Breast epithelium (tissue), 4 donors: ENCODE results near the gene TPD52L1. TPM values are rescaled to one million over a fixed set of nuclear protein-coding genes. Genes with fewer than 3 reads are reported as not detected.

Source experiments
- DNase-seq, 2 donors: peaks; one replicate each; pipeline ENCODE4 v3.0.0-alpha.2; 2019; ENCODE audit warnings: low spot score in 2 of 2
- H3K27ac ChIP-seq, 2 donors: fragments of 200-600 bp; sonication (generic) in 1 of 2; one replicate each; pipeline ENCODE4 v1.5.1; 2016 to 2019; ENCODE audit warnings: mild to moderate bottlenecking in 1 of 2
- H3K27me3 ChIP-seq, 2 donors: fragments of 200-600 bp; sonication (generic) in 1 of 2; one replicate each; pipeline versions ENCODE4 v1.5.1 to v1.6.0; 2017 to 2019; ENCODE audit warnings: control low read depth in 1 of 2, mild to moderate bottlenecking in 1 of 2
- H3K36me3 ChIP-seq: fragments of 200-600 bp; one replicate; pipeline ENCODE4 v1.5.1; 2019
- H3K4me1 ChIP-seq, 2 donors: fragments of 200-600 bp; sonication (generic); one replicate each; pipeline ENCODE4 v1.5.1; 2016 to 2019; ENCODE audit warnings: control low read depth in 1 of 2
- H3K4me3 ChIP-seq, 3 donors: fragments of 200-600 bp; sonication (generic); 1 replicate in 2 of 3; 2 replicates in 1 of 3; pipeline ENCODE4 v1.5.1; 2016 to 2019; ENCODE audit warnings: mild to moderate bottlenecking in 3 of 3, moderate library complexity in 2 of 3
- H3K9me3 ChIP-seq, 2 donors: fragments of 200-600 bp; sonication (generic) in 1 of 2; one replicate each; pipeline ENCODE4 v1.5.1; 2016 to 2019; ENCODE audit warnings: control low read depth in 1 of 2
- POLR2A ChIP-seq: fragments of 450-650 bp; IDR thresholded peaks from one replicate; pipeline ENCODE4 v1.6.1; 2016; ENCODE audit warnings: antibody characterized with exemption, mild to moderate bottlenecking, moderate library complexity
- POLR2AphosphoS5 ChIP-seq, 3 donors: sonication (generic); formaldehyde crosslinking; IDR thresholded peaks; one replicate each; pipeline ENCODE4 v1.6.1; 2017; ENCODE audit warnings: antibody characterized with exemption in 3 of 3
- intact Hi-C: fragments of 100-400 bp; cut with DNase I; formaldehyde crosslinking; loops from one replicate; pipeline ENCODE4 v1.15.1; 2023; ENCODE audit warnings: low total_unique reads
- total RNA-seq, 3 donors: library from RNA; depleted of rRNA; stranded (reverse); fragments of >200 nt; gene quantifications; one replicate each; pipeline ENCODE4 v1.1.0, GENCODE V29; 2016
- TF ChIP-seq, protein P1 (sequence below), 3 donors: fragments of 450-650 bp; IDR thresholded peaks; one replicate each; pipeline ENCODE4 v1.5.1; 2016 to 2017; ENCODE audit warnings: antibody characterized with exemption in 3 of 3, mild to moderate bottlenecking in 3 of 3, moderate library complexity in 3 of 3

TPD52L1 gene
- total RNA-seq, 3 donors from 2014 or later: 27.2 to 266 (median 81.3) TPM

DNA sequence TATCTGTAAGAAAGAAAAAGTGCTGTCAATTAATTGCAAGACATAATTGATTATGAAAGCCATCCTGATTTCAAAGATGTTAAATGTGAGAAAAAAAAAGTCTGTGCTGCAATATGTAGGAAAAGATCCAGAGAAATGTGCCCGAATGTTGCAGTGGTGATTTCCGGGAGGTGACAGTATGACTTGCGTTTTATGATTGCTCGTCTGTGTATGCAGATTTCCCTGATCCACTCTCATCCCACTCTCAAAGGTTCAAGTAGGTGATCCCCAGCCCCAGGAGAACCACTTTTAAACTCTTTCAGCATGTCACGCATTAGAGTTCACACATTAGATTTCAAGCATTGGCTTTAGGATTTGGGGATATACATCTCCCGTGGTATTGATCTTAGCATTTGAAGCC is 57.8 kb downstream of the TPD52L1 start:
- no peaks in the 10 kb centered on the region for H3K27me3 ChIP-seq
- DNase-seq: no peak
- H3K9me3 ChIP-seq: no peaks in the 10 kb centered on the region
- no peak overlapping the region for H3K27ac ChIP-seq
- TF ChIP-seq POLR2AphosphoS5 (IDR thresholded peaks at IDR 0.05) (no peak), POLR2A (no peak)
- TF ChIP-seq, protein P1, sequence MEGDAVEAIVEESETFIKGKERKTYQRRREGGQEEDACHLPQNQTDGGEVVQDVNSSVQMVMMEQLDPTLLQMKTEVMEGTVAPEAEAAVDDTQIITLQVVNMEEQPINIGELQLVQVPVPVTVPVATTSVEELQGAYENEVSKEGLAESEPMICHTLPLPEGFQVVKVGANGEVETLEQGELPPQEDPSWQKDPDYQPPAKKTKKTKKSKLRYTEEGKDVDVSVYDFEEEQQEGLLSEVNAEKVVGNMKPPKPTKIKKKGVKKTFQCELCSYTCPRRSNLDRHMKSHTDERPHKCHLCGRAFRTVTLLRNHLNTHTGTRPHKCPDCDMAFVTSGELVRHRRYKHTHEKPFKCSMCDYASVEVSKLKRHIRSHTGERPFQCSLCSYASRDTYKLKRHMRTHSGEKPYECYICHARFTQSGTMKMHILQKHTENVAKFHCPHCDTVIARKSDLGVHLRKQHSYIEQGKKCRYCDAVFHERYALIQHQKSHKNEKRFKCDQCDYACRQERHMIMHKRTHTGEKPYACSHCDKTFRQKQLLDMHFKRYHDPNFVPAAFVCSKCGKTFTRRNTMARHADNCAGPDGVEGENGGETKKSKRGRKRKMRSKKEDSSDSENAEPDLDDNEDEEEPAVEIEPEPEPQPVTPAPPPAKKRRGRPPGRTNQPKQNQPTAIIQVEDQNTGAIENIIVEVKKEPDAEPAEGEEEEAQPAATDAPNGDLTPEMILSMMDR (IDR thresholded peaks at IDR 0.05): no peak
- intact Hi-C loops: no loop called here
- H3K4me3 ChIP-seq: no peak overlapping the region
- no peaks in the 10 kb centered on the region for H3K36me3 ChIP-seq
- peaks cover 0 to 4% of the 10 kb centered on the region in 2 donors for H3K4me1 ChIP-seq

DNA sequence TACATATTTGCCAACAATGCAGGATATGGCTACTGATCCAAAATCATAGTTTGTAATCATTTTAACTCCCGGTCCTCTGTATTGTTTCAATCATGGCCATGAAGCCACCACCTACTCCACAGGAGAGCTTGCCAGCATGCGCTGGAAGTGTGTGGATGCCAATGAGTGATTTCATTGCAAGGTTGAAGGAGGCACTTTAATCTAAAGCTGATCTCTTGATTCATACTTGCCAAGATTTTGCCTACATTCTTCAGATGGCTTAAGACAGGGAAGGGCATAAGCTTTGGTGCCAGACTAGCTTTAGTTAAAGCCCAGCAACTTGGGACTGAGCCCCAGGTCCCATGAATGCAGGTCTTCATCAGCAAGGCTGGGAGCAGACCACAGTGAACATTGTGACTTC is 58.8 kb downstream of the TPD52L1 start:
- intact Hi-C loops: no loop called here
- peaks cover 0 to 4% of the 10 kb centered on the region in 2 donors for H3K4me1 ChIP-seq
- DNase-seq: no peak
- no peaks in the 10 kb centered on the region for H3K9me3 ChIP-seq
- no peak overlapping the region for H3K27ac ChIP-seq
- no peak for TF ChIP-seq POLR2A
- no peak for TF ChIP-seq POLR2AphosphoS5 (IDR thresholded peaks at IDR 0.05)
- TF ChIP-seq, protein P1 (IDR thresholded peaks at IDR 0.05): no peak
- H3K36me3 ChIP-seq: no peaks in the 10 kb centered on the region
- no peak overlapping the region for H3K4me3 ChIP-seq
- no peaks in the 10 kb centered on the region for H3K27me3 ChIP-seq

DNA sequence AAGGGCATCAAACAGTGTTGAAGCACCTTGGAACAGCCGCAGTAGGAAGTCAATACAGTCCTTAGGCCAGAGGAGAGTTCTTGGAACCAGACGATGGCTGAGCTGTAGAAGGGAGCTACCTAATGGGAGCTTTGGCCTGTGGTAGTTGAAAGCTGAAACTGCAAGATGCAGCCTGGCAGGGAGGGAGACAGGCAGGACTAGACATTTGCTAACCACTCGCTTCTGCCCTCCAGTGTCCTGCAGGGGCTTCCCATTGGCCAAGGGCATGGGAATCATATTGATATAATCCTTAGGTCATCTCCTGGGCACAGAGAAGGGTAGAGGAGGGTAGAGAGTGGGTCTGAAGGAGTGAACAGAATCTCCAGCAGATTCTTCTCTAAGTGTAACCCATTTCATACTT is 60.4 kb downstream of the TPD52L1 start:
- no peak overlapping the region for H3K4me3 ChIP-seq
- H3K36me3 ChIP-seq: no peaks in the 10 kb centered on the region
- intact Hi-C loops: no loop called here
- TF ChIP-seq POLR2AphosphoS5 (IDR thresholded peaks at IDR 0.05): no peak
- no peak for TF ChIP-seq POLR2A
- TF ChIP-seq, protein P1 (IDR thresholded peaks at IDR 0.05): no peak
- H3K9me3 ChIP-seq: no peaks in the 10 kb centered on the region
- no peaks in the 10 kb centered on the region for H3K27me3 ChIP-seq
- no peak for DNase-seq
- H3K4me1 ChIP-seq: peaks cover 0 to 4% of the 10 kb centered on the region in 2 donors
- H3K27ac ChIP-seq: no peak overlapping the region

DNA sequence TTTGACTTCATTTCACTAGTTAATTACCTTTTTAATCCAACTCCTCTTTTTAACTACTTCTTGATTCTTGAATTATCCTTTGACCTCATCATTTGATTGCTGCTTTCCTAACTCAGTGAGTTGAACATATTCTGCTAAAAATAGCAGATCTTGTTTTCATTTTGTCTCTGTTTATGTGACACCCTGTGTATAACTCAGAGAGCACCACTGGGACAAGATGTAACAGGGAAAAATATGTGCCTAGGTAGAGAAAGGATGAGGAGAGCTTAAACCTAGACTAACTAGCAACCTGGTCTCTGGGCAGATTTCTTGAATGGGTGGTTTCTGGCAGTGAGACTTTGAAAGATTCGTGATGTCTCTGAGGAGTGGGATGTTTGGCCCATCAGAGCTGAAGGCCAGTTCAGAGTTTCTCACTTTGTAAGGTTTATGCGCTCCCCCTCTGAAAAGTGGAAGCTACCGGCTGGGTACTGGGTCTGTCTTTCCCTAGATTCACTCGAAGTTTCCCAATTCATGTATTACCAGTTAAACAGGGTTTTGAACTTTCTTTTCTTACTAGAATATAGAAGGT is 61.8 kb downstream of the TPD52L1 start:
- H3K9me3 ChIP-seq: no peaks in the 10 kb centered on the region
- H3K4me3 ChIP-seq: no peak overlapping the region
- H3K4me1 ChIP-seq: peaks cover 0 to 4% of the 10 kb centered on the region in 2 donors
- H3K36me3 ChIP-seq: no peaks in the 10 kb centered on the region
- no peak for DNase-seq
- H3K27ac ChIP-seq: no peak overlapping the region
- TF ChIP-seq POLR2A (no peak), POLR2AphosphoS5 (IDR thresholded peaks at IDR 0.05) (no peak)
- TF ChIP-seq, protein P1 (IDR thresholded peaks at IDR 0.05): no peak
- intact Hi-C loops: no loop called here
- no peaks in the 10 kb centered on the region for H3K27me3 ChIP-seq

DNA sequence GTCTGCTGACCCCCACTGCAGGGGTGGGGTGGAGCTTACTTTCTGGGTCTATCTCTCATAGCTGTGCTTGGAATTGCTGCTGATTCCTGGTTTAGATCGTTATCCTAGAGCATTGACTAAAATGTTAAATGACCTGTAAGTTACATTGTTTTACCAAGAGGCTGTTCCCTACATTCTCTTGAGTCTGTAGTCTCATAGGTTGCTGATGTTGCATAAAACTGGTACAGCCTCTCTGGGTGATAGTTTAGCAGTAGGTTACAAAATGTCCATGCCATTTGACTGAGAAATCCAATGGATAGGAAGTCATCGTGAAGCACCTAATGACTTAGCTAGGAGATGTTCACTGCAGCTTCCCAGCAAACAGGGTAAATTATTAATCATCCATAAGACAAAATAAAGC is 62.4 kb downstream of the TPD52L1 start:
- Histone ChIP-seq H3K9me3 (no peaks in the 10 kb centered on the region), H3K4me1 (peaks cover 0 to 4% of the 10 kb centered on the region in 2 donors), H3K4me3 (no peak overlapping the region), H3K27ac (no peak overlapping the region), H3K36me3 (no peaks in the 10 kb centered on the region), H3K27me3 (no peaks in the 10 kb centered on the region)
- TF ChIP-seq POLR2A (no peak), POLR2AphosphoS5 (IDR thresholded peaks at IDR 0.05) (no peak)
- TF ChIP-seq, protein P1 (IDR thresholded peaks at IDR 0.05): no peak
- intact Hi-C loops: no loop called here
- no peak for DNase-seq
